H1 (cell line): Measurements from ENCODE around the gene KCNH8. TPM values are rescaled to one million over a fixed set of nuclear protein-coding genes. Genes with fewer than 3 reads are reported as not detected.

ENCODE experiments used
- CTCF ChIA-PET: fragments of 300-600 bp; sonication (Branson Sonifier 250); formaldehyde crosslinking; loops from one replicate; lab custom pipeline; 2021; ENCODE audit not compliant: partially characterized antibody; lab: Charles Lee
- POLR2A ChIA-PET: fragments of 300-600 bp; sonication (Branson Sonifier 250); formaldehyde crosslinking; loops from one replicate; lab custom pipeline; 2021; ENCODE audit warnings: inconsistent platforms; ENCODE audit not compliant: partially characterized antibody; lab: Charles Lee
- DNase-seq, 2 experiments: peaks; one replicate each; pipeline versions ENCODE4 v3.0.0 to v3.0.0-alpha.2; 2010 to 2022; ENCODE audit warnings: low spot score in 2 of 2, low read depth in 1 of 2, mixed read lengths in 1 of 2
- FAIRE-seq: peaks from 2 replicates; lab custom pipeline; 2011; peaks lifted over from hg19 to GRCh38; lab: Jason Lieb, UNC
- H2AFZ ChIP-seq: 2 replicates; pipeline ENCODE4 v1.8.1; 2012; ENCODE audit warnings: low read length, inconsistent platforms
- H2AK5ac ChIP-seq: 2 replicates; pipeline ENCODE4 v1.6.1; 2013; ENCODE audit warnings: low read depth, low read length
- H2BK120ac ChIP-seq: replicated peaks from 2 replicates; pipeline ENCODE3; 2013; ENCODE audit warnings: low read depth, low read length, inconsistent platforms
- H2BK12ac ChIP-seq: 2 replicates; pipeline ENCODE4 v1.6.1; 2013; ENCODE audit warnings: low read depth, low read length
- H2BK15ac ChIP-seq: 2 replicates; pipeline ENCODE4 v1.6.1; 2013; ENCODE audit warnings: low read length
- H2BK20ac ChIP-seq: 2 replicates; pipeline ENCODE4 v1.6.1; 2013; ENCODE audit warnings: low read length
- H2BK5ac ChIP-seq: 2 replicates; pipeline ENCODE4 v1.6.1; 2013; ENCODE audit warnings: low read depth, low read length
- H3K14ac ChIP-seq: 2 replicates; pipeline ENCODE4 v1.6.1; 2013; ENCODE audit warnings: inconsistent platforms; ENCODE audit not compliant: insufficient read length
- H3K18ac ChIP-seq: 2 replicates; pipeline ENCODE4 v1.6.1; 2013; ENCODE audit warnings: low read length; ENCODE audit errors: extremely low read depth
- H3K23ac ChIP-seq: 2 replicates; pipeline ENCODE4 v1.6.1; 2013; ENCODE audit warnings: inconsistent platforms; ENCODE audit not compliant: insufficient read length
- H3K23me2 ChIP-seq: 2 replicates; pipeline ENCODE4 v1.6.1; 2013; ENCODE audit warnings: low read depth, low read length
- H3K27ac ChIP-seq: 2 replicates; pipeline ENCODE4 v1.6.1; 2011; ENCODE audit warnings: low read depth, low read length, inconsistent platforms
- H3K27me3 ChIP-seq, 4 experiments: replicated peaks in 1 of 4; 1 replicate in 1 of 4; 2 replicates in 3 of 4; pipeline versions ENCODE4 v1.6.1 to v1.8.1; 2011 to 2013; ENCODE audit warnings: low read length in 3 of 4, mild to moderate bottlenecking in 3 of 4, inconsistent platforms in 2 of 4, mixed read lengths in 2 of 4, moderate library complexity in 1 of 4; ENCODE audit not compliant: control insufficient read depth in 3 of 4, insufficient read depth in 3 of 4; ENCODE audit errors: extremely low read depth in 1 of 4
- H3K36me3 ChIP-seq, 4 experiments: 2 replicates each; pipeline versions ENCODE4 v1.6.1 to v1.8.1; 2011 to 2013; ENCODE audit warnings: mild to moderate bottlenecking in 4 of 4, low read length in 3 of 4, moderate library complexity in 2 of 4, control low read depth in 1 of 4, inconsistent platforms in 1 of 4; ENCODE audit not compliant: insufficient read depth in 4 of 4, control insufficient read depth in 2 of 4
- H3K4ac ChIP-seq: replicated peaks from 2 replicates; pipeline ENCODE3; 2013; ENCODE audit warnings: low read length, low read depth, mixed read lengths, inconsistent platforms; ENCODE audit not compliant: insufficient read length
- H3K4me1 ChIP-seq, 4 experiments: replicated peaks in 1 of 4; 1 replicate in 1 of 4; 2 replicates in 3 of 4; pipeline versions ENCODE4 v1.6.1 to v1.8.1; 2011 to 2013; ENCODE audit warnings: low read length in 3 of 4, inconsistent platforms in 2 of 4, mixed read lengths in 1 of 4; ENCODE audit not compliant: insufficient read depth in 4 of 4, control insufficient read depth in 3 of 4
- H3K4me2 ChIP-seq, 2 experiments: 2 replicates each; pipeline versions ENCODE4 v1.6.1 to v1.8.1; 2011 to 2013; ENCODE audit warnings: low read depth in 2 of 2, low read length in 2 of 2, control low read depth in 1 of 2, inconsistent platforms in 1 of 2, mild to moderate bottlenecking in 1 of 2; ENCODE audit not compliant: insufficient read depth in 1 of 2
- H3K4me3 ChIP-seq, 4 experiments: fragments of 200-600, 300-600 bp in 1 of 4; sonication (generic), shearing (Covaris generic), sonication (Bioruptor Twin) in 1 of 4; 2 replicates each; pipeline versions ENCODE4 v1.5.1 to v1.8.1; 2011 to 2016; ENCODE audit warnings: low read length in 4 of 4, low read depth in 3 of 4, control low read depth in 2 of 4, inconsistent platforms in 2 of 4, mild to moderate bottlenecking in 2 of 4, mixed read lengths in 1 of 4, moderate library complexity in 1 of 4; ENCODE audit not compliant: insufficient read depth in 2 of 4; ENCODE audit errors: extremely low read depth in 1 of 4
- H3K56ac ChIP-seq: replicated peaks from 2 replicates; pipeline ENCODE3; 2013; ENCODE audit warnings: low read depth, mild to moderate bottlenecking, mixed read lengths, low read length, inconsistent platforms; ENCODE audit not compliant: insufficient read length
- H3K79me1 ChIP-seq: 2 replicates; pipeline ENCODE4 v1.6.1; 2013; ENCODE audit warnings: low read depth, low read length, control low read depth
- H3K79me2 ChIP-seq, 2 experiments: 2 replicates each; pipeline versions ENCODE4 v1.6.1 to v1.8.1; 2012 to 2013; ENCODE audit warnings: low read length in 2 of 2, mild to moderate bottlenecking in 2 of 2, inconsistent platforms in 1 of 2; ENCODE audit not compliant: insufficient read depth in 2 of 2, control insufficient read depth in 1 of 2
- H3K9ac ChIP-seq, 4 experiments: replicated peaks in 1 of 4; 1 replicate in 1 of 4; 2 replicates in 3 of 4; pipeline versions ENCODE4 v1.6.1 to v1.8.1; 2011 to 2013; ENCODE audit warnings: low read depth in 3 of 4, low read length in 3 of 4, control low read depth in 2 of 4, mild to moderate bottlenecking in 2 of 4, moderate library complexity in 2 of 4, inconsistent platforms in 1 of 4; ENCODE audit errors: extremely low read depth in 1 of 4
- H3K9me3 ChIP-seq, 2 experiments: 2 replicates each; pipeline versions ENCODE4 v1.6.1 to v1.8.1; 2012 to 2013; ENCODE audit warnings: mild to moderate bottlenecking in 2 of 2, moderate library complexity in 2 of 2, control low read depth in 1 of 2, inconsistent platforms in 1 of 2, low read depth in 1 of 2, low read length in 1 of 2, mixed read lengths in 1 of 2; ENCODE audit not compliant: insufficient read depth in 2 of 2
- H4K20me1 ChIP-seq, 2 experiments: replicated peaks in 1 of 2; 2 replicates each; pipeline versions ENCODE3 to v1.8.1; 2011 to 2013; ENCODE audit warnings: inconsistent platforms in 2 of 2, low read length in 2 of 2, mild to moderate bottlenecking in 1 of 2; ENCODE audit not compliant: insufficient read depth in 2 of 2, control insufficient read depth in 1 of 2
- H4K5ac ChIP-seq: 2 replicates; pipeline ENCODE4 v1.6.1; 2013; ENCODE audit warnings: low read length, low read depth, mixed read lengths, inconsistent platforms; ENCODE audit not compliant: insufficient read length
- H4K8ac ChIP-seq: 2 replicates; pipeline ENCODE4 v1.8.0; 2013; ENCODE audit warnings: mild to moderate bottlenecking, moderate library complexity, low read length, inconsistent platforms; ENCODE audit not compliant: insufficient read depth; ENCODE audit errors: extremely low read depth
- H4K91ac ChIP-seq: replicated peaks from 2 replicates; pipeline ENCODE3; 2013; ENCODE audit warnings: low read length, mixed read lengths, inconsistent platforms; ENCODE audit not compliant: insufficient read length
- BCL11A ChIP-seq, 2 experiments: IDR thresholded peaks; one replicate each; pipeline ENCODE4 v1.6.1; 2011; ENCODE audit warnings: low read depth in 2 of 2, low read length in 2 of 2, mild to moderate bottlenecking in 2 of 2
- BRCA1 ChIP-seq: IDR thresholded peaks from 2 replicates; pipeline ENCODE4 v1.6.1; 2012; ENCODE audit warnings: low read depth, low read length, improper control_type of control experiment
- CBX5 ChIP-seq: fragments of 300-800, 300-1000 bp; sonication (generic); IDR thresholded peaks from 2 replicates; pipeline ENCODE4 v1.7.1; 2016; ENCODE audit warnings: antibody characterized with exemption, low read length, low read depth
- KDM5A ChIP-seq: fragments of 200-600 bp; IDR thresholded peaks from 2 replicates; pipeline ENCODE4 v1.7.1; 2012; ENCODE audit warnings: mild to moderate bottlenecking, low read length, inconsistent platforms, mixed read lengths
- NRF1 ChIP-seq: IDR thresholded peaks from 2 replicates; pipeline ENCODE4 v1.6.1; 2011; ENCODE audit warnings: mild to moderate bottlenecking, low read depth, low read length, improper control_type of control experiment
- RFX5 ChIP-seq: IDR thresholded peaks from 2 replicates; pipeline ENCODE4 v1.6.1; 2011; ENCODE audit warnings: low read depth, low read length, improper control_type of control experiment, borderline replicate concordance
- RXRA ChIP-seq: IDR thresholded peaks from 2 replicates; pipeline ENCODE4 v1.6.1; 2011; ENCODE audit warnings: low read depth, mild to moderate bottlenecking, low read length, moderate library complexity; ENCODE audit not compliant: insufficient read depth
- TAF7 ChIP-seq: optimal IDR thresholded peaks from 2 replicates; pipeline ENCODE3; 2011; ENCODE audit warnings: low read depth, mild to moderate bottlenecking, inconsistent platforms, low read length, moderate library complexity, borderline replicate concordance
- TEAD4 ChIP-seq: IDR thresholded peaks from 2 replicates; pipeline ENCODE4 v1.6.1; 2012; ENCODE audit warnings: low read depth, low read length, inconsistent platforms, mixed read lengths
- WGBS, 2 experiments: shearing (Covaris generic) in 1 of 2; methylation state at CpG; one replicate each; pipeline versions ENCODE4 v1.1.6 to v1.1.7; 2013 to 2015; ENCODE audit warnings: low lambda C conversion rate in 2 of 2, mixed read lengths in 2 of 2, inconsistent platforms in 1 of 2, low coverage in 1 of 2, missing lambda C conversion rate in 1 of 2; ENCODE audit not compliant: insufficient replicate concordance in 2 of 2, insufficient coverage in 1 of 2, insufficient read length in 1 of 2; ENCODE audit errors: extremely low coverage in 1 of 2, missing lambda C conversion rate in 1 of 2; 5-methylcytosine and 5-hydroxymethylcytosine counted together
- polyA plus RNA-seq, 7 experiments: library from polyadenylated mRNA; depleted of rRNA in 3 of 7; stranded (reverse) in 5 of 7; unstranded in 2 of 7; fragments of >200 nt in 5 of 7; fragments of 200-250 nt in 2 of 7; gene quantifications; 1 replicate in 5 of 7; 2 replicates in 1 of 7; 4 replicates in 1 of 7; pipeline versions ENCODE4 v1.2.1 to v1.2.3, GENCODE V29; 2011 to 2013; ENCODE audit warnings: missing spikeins in 2 of 7, mixed read lengths in 2 of 7
- total RNA-seq: library from RNA; stranded (reverse); fragmentation: NEBNext Ultra II Directional; extraction: Animal tissue kit (Norgen Biotek cat#: 25700); gene quantifications from 2 replicates; pipeline ENCODE4 v1.2.1, GENCODE V29; 2021

Gene KCNH8
- total and polyA plus RNA-seq, 2 of the 8 experiments (the other 6 are each of a cell fraction or from before 2014, with no cell fraction given) = 2.2 to 2.4 TPM

GRCh38 chr3:19476281-19476680 lies 328.0 kb downstream of the KCNH8 start:
- no peak overlapping the region for H2BK12ac ChIP-seq
- H4K20me1 ChIP-seq = no peaks in the 10 kb centered on the region
- H2BK20ac ChIP-seq = no peak overlapping the region
- no peak overlapping the region for H4K8ac ChIP-seq
- no peak overlapping the region for H3K14ac ChIP-seq
- H4K91ac ChIP-seq = no peak overlapping the region
- ChIA-PET POLR2A (no interaction called here), CTCF (interaction anchor here (0.7 to 1.0 kb wide), 3 partner anchors 8 to 401 kb away, joined by 3 read pairs; no protein-coding TSS in a partner anchor)
- no peak overlapping the region for H3K23ac ChIP-seq
- no peaks in the 10 kb centered on the region for H3K79me2 ChIP-seq
- H2BK120ac ChIP-seq = no peak overlapping the region
- 61% methylated on average over 7 of the region's 7 CpGs; no CpG with 5 or more reads in 1 of the 2 experiments for WGBS, 2 experiments
- H3K4me1 ChIP-seq = peaks cover 0 to 9% (median 1%) of the 10 kb centered on the region in 4 experiments; a peak in 2 of 7 replicates
- H3K79me1 ChIP-seq = no peaks in the 10 kb centered on the region
- H2AFZ ChIP-seq = no peak overlapping the region
- peaks cover 4 to 6% of the 10 kb centered on the region in 2 experiments; a peak in 3 of 4 replicates for H3K9me3 ChIP-seq
- H3K27ac ChIP-seq = no peak overlapping the region
- no peak overlapping the region for H3K18ac ChIP-seq
- H2BK5ac ChIP-seq = no peak overlapping the region
- FAIRE-seq = no peak
- H3K4me2 ChIP-seq = 0 out of 4 replicates have a peak overlapping the region, but pooled peaks of 1 of the 2 experiments have one; percentile 19
- H4K5ac ChIP-seq = no peak overlapping the region
- no peaks in the 10 kb centered on the region for H3K23me2 ChIP-seq
- H3K4ac ChIP-seq = no peak overlapping the region
- no peak overlapping the region for H3K9ac ChIP-seq
- peaks cover 0 to 5% (median 0%) of the 10 kb centered on the region in 4 experiments; a peak in 2 of 8 replicates for H3K36me3 ChIP-seq
- no peak for DNase-seq
- no peak overlapping the region for H3K56ac ChIP-seq
- H3K4me3 ChIP-seq = no peak overlapping the region
- H3K27me3 ChIP-seq = no peaks in the 10 kb centered on the region
- H2BK15ac ChIP-seq = no peak overlapping the region
- H2AK5ac ChIP-seq = no peak overlapping the region
- no peak for TF ChIP-seq RXRA
- TF ChIP-seq TAF7 = no peak
- no peak for TF ChIP-seq BCL11A (IDR thresholded peaks at IDR 0.05; ENCODE audit: low read depth in 2 of 2, low read length in 2 of 2)
- TF ChIP-seq TEAD4 = no peak
- TF ChIP-seq KDM5A = no peak
- TF ChIP-seq RFX5 = no peak
- TF ChIP-seq BRCA1 = no peak
- TF ChIP-seq CBX5 = no peak
- TF ChIP-seq NRF1 = no peak
